GM06990 (cell line): ENCODE measurements around the gene DMBT1.

Experiments
- DNase-seq: peaks from one replicate; pipeline ENCODE4 v3.0.0-alpha.2; 2011; ENCODE audit not compliant: insufficient read length; ENCODE audit errors: extremely low read depth
- H3K27me3 ChIP-seq: replicated peaks from 2 replicates; pipeline ENCODE4 v1.6.0; 2011; ENCODE audit warnings: low read length; ENCODE audit not compliant: control insufficient read depth, insufficient read depth
- H3K36me3 ChIP-seq: 2 replicates; pipeline ENCODE4 v1.5.1; 2011; ENCODE audit warnings: low read length; ENCODE audit not compliant: control insufficient read depth, insufficient read depth
- H3K4me3 ChIP-seq: replicated peaks from 2 replicates; pipeline ENCODE4 v1.5.1; 2011; ENCODE audit warnings: low read depth, mild to moderate bottlenecking, control low read depth, low read length
- CTCF ChIP-seq: IDR thresholded peaks from 2 replicates; pipeline ENCODE4 v1.5.1; 2011; ENCODE audit warnings: low read length, control low read depth, mild to moderate bottlenecking, inconsistent platforms; ENCODE audit not compliant: insufficient read depth, poor library complexity, severe bottlenecking

The DMBT1 gene

DNA sequence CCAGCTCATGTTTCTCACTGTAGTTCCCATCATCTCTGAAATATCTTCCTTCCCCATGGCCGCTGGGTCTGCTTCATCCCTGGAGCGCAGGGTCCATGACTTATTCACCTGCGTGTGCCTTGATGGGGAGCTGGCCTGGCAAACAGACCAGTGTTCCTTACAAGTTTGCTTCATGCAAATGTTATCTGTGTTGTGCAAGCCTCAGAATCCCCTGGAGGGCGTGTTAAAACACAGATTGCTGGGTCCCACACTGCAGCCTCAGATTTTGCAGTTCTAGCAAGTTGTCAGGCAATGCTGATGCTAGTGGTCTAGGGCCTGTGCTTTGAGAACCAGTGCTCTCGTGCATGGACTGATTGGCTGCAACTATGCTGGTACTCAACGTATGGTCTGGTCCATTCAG, 7.2 kb upstream of the DMBT1 start:
- no peaks in the 10 kb centered on the region for H3K36me3 ChIP-seq
- H3K4me3 ChIP-seq, result no peak overlapping the region
- no peak for DNase-seq
- no peaks in the 10 kb centered on the region; the same call in 1 of the 2 replicates for H3K27me3 ChIP-seq
- TF ChIP-seq CTCF, result no peak

DNA sequence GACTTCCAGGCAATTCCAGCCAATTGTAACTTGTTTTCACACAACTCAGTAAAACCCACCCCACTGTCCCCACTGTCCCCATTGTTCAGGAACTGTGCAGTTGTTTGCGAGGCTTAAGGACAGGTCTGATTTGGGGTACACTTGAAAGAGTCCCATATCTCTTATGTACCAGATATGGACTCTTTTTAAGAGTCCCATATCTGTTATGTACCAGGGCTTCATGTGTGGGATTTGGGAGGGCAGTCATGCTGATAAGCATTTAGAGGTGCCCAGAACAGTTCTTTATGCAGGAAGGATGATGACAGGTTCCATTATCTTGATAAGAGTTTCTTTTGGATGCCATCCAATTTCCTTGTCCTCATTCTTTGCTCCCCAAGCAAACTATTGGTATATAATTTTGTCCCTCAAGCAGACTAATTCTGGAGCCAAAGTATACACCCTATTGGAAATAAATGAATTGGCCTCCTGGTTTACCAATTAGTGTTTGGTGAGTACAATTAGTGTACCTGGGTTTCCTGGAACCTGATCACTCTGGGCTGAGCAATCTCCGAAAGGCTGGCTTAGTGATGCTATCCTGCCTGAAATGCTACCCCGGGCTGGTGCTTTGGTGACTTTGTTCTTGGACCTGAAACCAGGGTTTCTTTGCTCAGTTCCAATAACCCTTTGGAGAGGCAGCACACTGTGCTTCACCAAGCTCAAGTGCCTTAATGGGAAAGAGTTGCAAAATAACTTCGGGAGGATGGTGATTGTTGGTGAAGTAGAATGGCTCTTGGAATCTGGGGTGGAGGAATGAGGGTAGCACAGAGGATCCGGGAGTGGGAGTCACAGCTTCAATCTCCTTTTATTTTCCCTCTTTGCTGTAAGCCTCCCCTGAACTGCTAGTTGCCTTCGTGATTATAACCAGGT, 6.2 kb upstream of the DMBT1 start:
- no peaks in the 10 kb centered on the region; the same call in 1 of the 2 replicates for H3K27me3 ChIP-seq
- no peak for TF ChIP-seq CTCF
- no peaks in the 10 kb centered on the region for H3K36me3 ChIP-seq
- no peak for DNase-seq
- H3K4me3 ChIP-seq, result no peak overlapping the region

DNA sequence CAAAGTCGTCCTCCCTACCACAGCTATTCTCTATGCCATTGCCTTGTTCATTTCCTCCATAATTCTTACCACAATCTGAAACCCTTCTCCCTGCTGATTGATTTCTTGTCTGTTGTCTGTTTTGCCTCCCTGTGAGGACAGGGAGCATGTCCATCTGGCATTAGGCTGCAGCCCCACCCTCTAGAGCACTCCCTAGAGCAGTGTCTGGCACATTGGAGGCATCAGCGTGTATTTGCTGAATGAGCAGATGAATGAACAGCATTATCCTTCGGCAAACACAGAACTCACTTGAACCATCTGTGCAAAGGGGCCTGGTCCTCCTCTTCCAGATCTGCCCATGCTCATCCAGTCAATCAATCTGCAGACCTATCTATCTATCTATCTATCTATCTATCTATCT, 5.1 kb upstream of the DMBT1 start:
- DNase-seq, result no peak
- Histone ChIP-seq H3K36me3 (no peaks in the 10 kb centered on the region), H3K4me3 (no peak overlapping the region), H3K27me3 (no peaks in the 10 kb centered on the region; the same call in 1 of the 2 replicates)
- TF ChIP-seq CTCF, result no peak

DNA sequence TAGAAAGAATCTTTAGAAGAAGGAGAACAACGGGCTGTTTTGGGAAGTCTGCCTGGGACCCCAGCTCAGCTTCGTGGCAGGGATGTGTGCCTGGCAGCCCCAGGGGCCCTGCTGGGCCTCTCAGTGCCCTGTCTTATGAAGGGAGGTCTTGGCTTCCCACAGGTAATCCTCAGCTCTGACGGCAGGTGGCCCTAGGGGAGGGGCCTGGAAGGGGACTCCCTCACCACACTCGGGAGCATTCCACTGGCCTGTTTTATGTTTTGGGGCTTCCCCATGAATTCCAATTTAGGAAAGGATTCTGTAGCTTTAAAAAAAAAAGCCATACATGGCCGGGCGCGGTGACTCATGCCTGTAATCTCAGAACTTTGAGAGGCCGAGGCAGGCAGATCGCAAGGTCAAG, 3.0 kb upstream of the DMBT1 start:
- no peak for DNase-seq
- Histone ChIP-seq H3K27me3 (no peaks in the 10 kb centered on the region; the same call in 1 of the 2 replicates), H3K36me3 (no peaks in the 10 kb centered on the region), H3K4me3 (no peak overlapping the region)
- no peak for TF ChIP-seq CTCF

DNA sequence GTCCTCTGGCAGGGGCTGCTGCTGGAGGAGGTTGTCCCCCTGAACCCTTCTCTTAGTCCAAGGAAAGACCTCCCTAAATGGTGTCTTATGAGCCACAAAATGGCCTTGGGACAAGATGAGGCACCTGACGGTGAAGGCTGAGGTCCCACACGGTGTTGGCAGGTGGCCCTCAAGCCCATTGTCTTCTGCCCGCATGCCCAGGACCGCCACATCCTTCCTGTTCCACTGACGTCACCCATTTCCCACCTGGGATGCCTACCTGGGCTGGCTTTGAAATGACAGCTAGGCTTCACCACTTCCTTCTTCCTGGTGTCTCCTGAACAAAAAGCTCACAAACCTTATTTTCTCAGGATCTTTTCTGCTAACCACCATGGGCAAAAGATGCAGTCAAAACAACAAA, 2.1 kb upstream of the DMBT1 start:
- no peak for TF ChIP-seq CTCF
- Histone ChIP-seq H3K36me3 (no peaks in the 10 kb centered on the region), H3K4me3 (no peak overlapping the region), H3K27me3 (no peaks in the 10 kb centered on the region; the same call in 1 of the 2 replicates)
- DNase-seq, result no peak
